B cell (primary cell): ENCODE measurements around the gene RAD23B. TPM values are rescaled to one million over a fixed set of nuclear protein-coding genes. Genes with fewer than 3 reads are reported as not detected.

Experiments used
- ATAC-seq: fragments of 200-7000 bp; cut with Tn5 transposase; one replicate; pipeline ENCODE4 v1.10.0; 2021; ENCODE audit warnings: low read depth, mild to moderate bottlenecking, moderate number of reproducible peaks, moderate library complexity
- CTCF ChIA-PET: fragments of 350-600 bp; sonication (Branson Sonifier 250); formaldehyde crosslinking; loops from one replicate; lab custom pipeline; 2021; ENCODE audit warnings: antibody characterized with exemption, inconsistent platforms; lab: Charles Lee
- POLR2A ChIA-PET: fragments of 350-600 bp; sonication (Branson Sonifier 250); formaldehyde crosslinking; loops from one replicate; lab custom pipeline; 2021; ENCODE audit warnings: antibody characterized with exemption; lab: Charles Lee
- DNase-seq: peaks from one replicate; pipeline ENCODE4 v3.0.0; 2013
- H2AFZ ChIP-seq: 2 replicates; pipeline ENCODE4 v1.6.1; 2012; ENCODE audit warnings: mild to moderate bottlenecking, low read depth, low read length; ENCODE audit not compliant: insufficient read depth, poor library complexity, severe bottlenecking
- H3K27ac ChIP-seq, 2 donors: 1 replicate in 1 of 2; 2 replicates in 1 of 2; pipeline ENCODE4 v1.5.1; 2012 to 2013; ENCODE audit warnings: low read length in 2 of 2, mild to moderate bottlenecking in 2 of 2, moderate library complexity in 1 of 2
- H3K27me3 ChIP-seq, 4 experiments: fragments of 200-600 bp in 1 of 4; sonication (generic) in 1 of 4; replicated peaks in 1 of 4; 1 replicate in 2 of 4; 2 replicates in 2 of 4; pipeline versions ENCODE4 v1.6.1 to v1.7.0; 2013 to 2016; ENCODE audit warnings: low read length in 3 of 4, mild to moderate bottlenecking in 2 of 4, mixed read lengths in 1 of 4, moderate library complexity in 1 of 4; ENCODE audit not compliant: insufficient read depth in 4 of 4, control insufficient read depth in 3 of 4; ENCODE audit errors: control extremely low read depth in 1 of 4
- H3K36me3 ChIP-seq, 2 experiments: replicated peaks in 1 of 2; 1 replicate in 1 of 2; 2 replicates in 1 of 2; pipeline versions ENCODE4 v1.6.1 to v1.7.1; 2013; ENCODE audit warnings: low read length in 1 of 2; ENCODE audit not compliant: insufficient read depth in 2 of 2, control insufficient read depth in 1 of 2; ENCODE audit errors: control extremely low read depth in 1 of 2, extremely low read depth in 1 of 2
- H3K4me1 ChIP-seq, 2 donors: fragments of 200-600 bp in 1 of 2; sonication (generic) in 1 of 2; 1 replicate in 1 of 2; 2 replicates in 1 of 2; pipeline versions ENCODE4 v1.5.1 to v1.6.1; 2013 to 2017; ENCODE audit warnings: low read length in 2 of 2; ENCODE audit not compliant: control insufficient read depth in 2 of 2, insufficient read depth in 2 of 2
- H3K4me2 ChIP-seq: replicated peaks from 2 replicates; pipeline ENCODE3; 2012; ENCODE audit warnings: mild to moderate bottlenecking, low read depth, low read length; ENCODE audit not compliant: poor library complexity, severe bottlenecking
- H3K4me3 ChIP-seq, 5 experiments: fragments of 200-600 bp in 1 of 5; sonication (generic) in 1 of 5; 1 replicate in 3 of 5; 2 replicates in 2 of 5; pipeline versions ENCODE4 v1.5.1 to v1.7.0; 2011 to 2016; ENCODE audit warnings: low read length in 4 of 5, mild to moderate bottlenecking in 4 of 5, low read depth in 2 of 5, control low read depth in 1 of 5, moderate library complexity in 1 of 5; ENCODE audit not compliant: insufficient read depth in 1 of 5; ENCODE audit errors: control extremely low read depth in 1 of 5, extremely low read depth in 1 of 5
- H3K79me2 ChIP-seq: fragments of 200-600 bp; sonication (generic); one replicate; pipeline ENCODE4 v1.6.0; 2016; ENCODE audit warnings: low read length; ENCODE audit not compliant: control insufficient read depth, insufficient read depth
- H3K9ac ChIP-seq: fragments of 200-600 bp; sonication (generic); 2 replicates; pipeline ENCODE4 v1.6.1; 2017; ENCODE audit warnings: mild to moderate bottlenecking, low read length, moderate library complexity
- H3K9me3 ChIP-seq, 3 donors: one replicate each; pipeline versions ENCODE4 v1.6.1 to v1.7.1; 2013; ENCODE audit warnings: low read length in 2 of 3; ENCODE audit not compliant: control insufficient read depth in 2 of 3, insufficient read depth in 1 of 3; ENCODE audit errors: control extremely low read depth in 1 of 3
- H4K20me1 ChIP-seq: 2 replicates; pipeline ENCODE4 v1.6.0; 2012; ENCODE audit warnings: mild to moderate bottlenecking, low read length; ENCODE audit not compliant: insufficient read depth, control insufficient read depth, poor library complexity, severe bottlenecking
- H3K27ac Mint-ChIP-seq: one replicate; pipeline ENCODE4 v1.8.0; 2021; ENCODE audit warnings: mixed read lengths
- H3K27me3 Mint-ChIP-seq: one replicate; pipeline ENCODE4 v1.8.0; 2021; ENCODE audit warnings: mixed read lengths
- H3K4me1 Mint-ChIP-seq: one replicate; pipeline ENCODE4 v1.8.0; 2021; ENCODE audit warnings: mixed read lengths
- H3K4me3 Mint-ChIP-seq: one replicate; pipeline ENCODE4 v1.8.0; 2021; ENCODE audit warnings: mixed read lengths
- H3K9me3 Mint-ChIP-seq: one replicate; pipeline ENCODE4 v1.8.0; 2022; ENCODE audit warnings: mixed read lengths; ENCODE audit not compliant: insufficient read depth
- EZH2 ChIP-seq: IDR thresholded peaks from 2 replicates; pipeline ENCODE4 v1.6.1; 2012; ENCODE audit warnings: borderline replicate concordance, low read depth, mild to moderate bottlenecking, moderate library complexity, low read length; ENCODE audit not compliant: insufficient read depth, poor library complexity, severe bottlenecking
- WGBS: methylation state at CpG from one replicate; pipeline ENCODE4 v1.1.5; 2013; ENCODE audit warnings: missing lambda C conversion rate; ENCODE audit not compliant: insufficient coverage; 5-methylcytosine and 5-hydroxymethylcytosine counted together
- intact Hi-C: fragments of 100-400 bp; cut with micrococcal nuclease; formaldehyde crosslinking; loops from one replicate; pipeline ENCODE4 v1.10.0; 2022
- polyA plus RNA-seq: library from polyadenylated mRNA; depleted of rRNA; stranded (reverse); fragments of >200 nt; gene quantifications from 2 replicates; pipeline ENCODE4 v1.2.3, GENCODE V29; 2012
- total RNA-seq, 2 donors: library from RNA; stranded (reverse); fragments of 120-200 nt in 1 of 2; gene quantifications; 1 replicate in 1 of 2; 2 replicates in 1 of 2; pipeline versions ENCODE4 v1.2.3 to v1.2.4, GENCODE V29; 2013 to 2022
- TF ChIP-seq, protein P1 (sequence below): fragments of 200-600 bp; IDR thresholded peaks from one replicate; pipeline ENCODE4 v1.8.0; 2022; ENCODE audit warnings: antibody characterized with exemption, mild to moderate bottlenecking

Gene RAD23B
- total and polyA plus RNA-seq, 2 donors (not counting 1 experiment from before 2014, with no cell fraction given) = 36.8 to 78.2 TPM

DNA sequence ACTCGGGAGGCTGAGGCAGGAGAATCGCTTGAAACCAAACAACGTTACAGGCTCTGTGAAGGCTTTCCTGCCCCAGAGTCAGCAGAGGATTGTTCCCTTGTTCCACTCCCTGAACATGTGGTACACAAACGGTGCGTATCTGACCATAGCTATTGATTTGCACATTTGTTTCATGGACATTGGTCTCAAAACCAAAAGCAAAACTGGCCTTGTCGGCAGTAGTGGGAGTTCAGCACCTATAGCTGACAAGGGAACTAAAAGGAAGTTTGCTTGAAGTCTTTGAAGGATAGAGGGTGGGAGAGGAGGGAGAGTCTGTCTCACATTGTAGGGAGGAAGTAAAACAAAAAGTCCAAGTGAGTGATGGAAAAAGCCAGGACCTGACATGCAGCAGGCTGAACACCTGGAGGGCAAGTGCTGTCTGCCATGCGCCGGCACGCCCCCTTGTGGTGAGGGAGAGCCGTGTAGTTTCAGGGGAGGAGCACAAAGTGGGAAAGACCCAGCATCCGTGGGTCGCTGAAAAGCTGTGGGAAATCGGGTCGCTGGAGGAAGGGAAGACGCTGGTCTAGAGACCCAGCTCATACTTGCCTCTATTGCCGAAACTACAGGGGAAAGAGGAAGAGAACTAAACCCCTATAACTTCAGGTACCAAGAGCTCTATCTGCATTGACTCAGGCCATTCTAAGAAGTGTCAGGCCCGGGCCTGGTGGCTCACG is 58.0 kb downstream of the RAD23B start:
- WGBS = 40% methylated on average over 11 of the region's 18 CpGs
- Histone ChIP-seq H3K4me1 (peaks cover 3 to 8% of the 10 kb centered on the region in 2 donors), H3K4me3 (peak overlapping the region in 3 of 5 experiments; percentile 2 to 38 (median 17)), H3K9me3 (no peaks in the 10 kb centered on the region), H3K9ac (peak overlapping the region; percentile 6), H3K4me2 (peak overlapping the region; percentile 21), H2AFZ (peak overlapping the region; percentile 50), H3K36me3 (no peaks in the 10 kb centered on the region), H4K20me1 (no peaks in the 10 kb centered on the region), H3K79me2 (no peaks in the 10 kb centered on the region), H3K27ac (no peak overlapping the region), H3K27me3 (peaks cover 0 to 2% (median 0%) of the 10 kb centered on the region in 4 experiments)
- DNase-seq (peak; percentile 84), ATAC-seq (peak; percentile 84)
- Mint-ChIP-seq H3K9me3 (no peaks in the 10 kb centered on the region), H3K27ac (no peak overlapping the region), H3K4me1 (peaks cover 8% of the 10 kb centered on the region), H3K4me3 (peak overlapping the region; percentile 58), H3K27me3 (no peaks in the 10 kb centered on the region)
- ChIA-PET POLR2A (interaction anchor here (0.6 kb wide), 1 partner anchor 98 kb away, joined by 3 read pairs; no protein-coding TSS in a partner anchor), CTCF (interaction anchor here (0.6 to 10.4 kb wide), 51 partner anchors 8 to 1613 kb away, joined by 3 to 336 read pairs (median 5); partner anchors contain the start of gene RAD23B)
- TF ChIP-seq, protein P1, sequence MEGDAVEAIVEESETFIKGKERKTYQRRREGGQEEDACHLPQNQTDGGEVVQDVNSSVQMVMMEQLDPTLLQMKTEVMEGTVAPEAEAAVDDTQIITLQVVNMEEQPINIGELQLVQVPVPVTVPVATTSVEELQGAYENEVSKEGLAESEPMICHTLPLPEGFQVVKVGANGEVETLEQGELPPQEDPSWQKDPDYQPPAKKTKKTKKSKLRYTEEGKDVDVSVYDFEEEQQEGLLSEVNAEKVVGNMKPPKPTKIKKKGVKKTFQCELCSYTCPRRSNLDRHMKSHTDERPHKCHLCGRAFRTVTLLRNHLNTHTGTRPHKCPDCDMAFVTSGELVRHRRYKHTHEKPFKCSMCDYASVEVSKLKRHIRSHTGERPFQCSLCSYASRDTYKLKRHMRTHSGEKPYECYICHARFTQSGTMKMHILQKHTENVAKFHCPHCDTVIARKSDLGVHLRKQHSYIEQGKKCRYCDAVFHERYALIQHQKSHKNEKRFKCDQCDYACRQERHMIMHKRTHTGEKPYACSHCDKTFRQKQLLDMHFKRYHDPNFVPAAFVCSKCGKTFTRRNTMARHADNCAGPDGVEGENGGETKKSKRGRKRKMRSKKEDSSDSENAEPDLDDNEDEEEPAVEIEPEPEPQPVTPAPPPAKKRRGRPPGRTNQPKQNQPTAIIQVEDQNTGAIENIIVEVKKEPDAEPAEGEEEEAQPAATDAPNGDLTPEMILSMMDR = peak; percentile 94
- TF ChIP-seq EZH2 = no peak
- intact Hi-C loops = loop anchor here (1.0 kb wide), 2 partner anchors 58 to 102 kb away; partner anchors contain the start of gene RAD23B
